ENCODE data around the gene MGAT4A. TPM values are rescaled to one million over a fixed set of nuclear protein-coding genes. Genes with fewer than 3 reads are reported as not detected.
A peak's percentile ranks its signal among the peaks of the same experiment; 100 is the strongest.

MGAT4A gene
- total and polyA plus RNA-seq, 2 of the 13 experiments (the other 11 are each of a cell fraction or from before 2014, with no cell fraction given): 47.2 to 90.9 TPM

DNA sequence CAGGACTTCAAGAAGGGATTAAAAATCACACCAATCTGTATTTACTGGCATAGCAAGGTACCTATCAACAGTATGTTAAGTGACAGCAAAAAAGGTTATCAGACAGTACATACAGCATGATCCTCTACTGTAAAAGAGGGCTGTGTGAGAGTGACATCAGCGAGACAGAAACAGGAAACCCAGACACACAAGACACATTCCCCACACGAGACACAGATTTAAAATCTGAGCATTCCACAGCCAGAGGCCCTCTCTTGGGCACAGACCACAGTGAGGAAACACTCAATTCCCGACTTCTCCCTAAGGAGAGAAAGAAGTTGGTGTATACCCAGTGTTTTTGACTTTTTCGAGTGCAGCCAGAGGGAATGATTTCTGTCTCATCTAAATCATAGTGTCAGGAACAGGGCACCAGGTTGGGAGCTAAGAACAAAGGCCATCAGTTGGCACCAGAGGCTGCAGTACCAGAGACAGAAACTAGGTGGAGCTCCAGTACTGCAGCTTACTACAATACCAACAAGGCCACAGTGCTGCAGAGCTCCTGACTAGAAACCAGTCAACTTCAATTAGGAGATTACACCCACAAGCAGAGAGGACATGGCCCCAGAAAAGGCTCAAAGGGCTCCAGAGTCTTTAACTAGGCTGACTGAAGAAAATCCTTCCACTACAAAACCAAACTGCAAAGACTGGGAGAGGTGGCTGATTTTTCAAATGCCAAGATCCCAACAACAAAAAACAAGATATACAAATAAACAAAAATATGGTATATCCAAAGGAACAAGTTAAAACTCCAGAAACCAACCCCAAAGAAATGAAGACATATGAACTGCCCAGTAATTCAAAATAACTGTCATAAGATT lies 81.6 kb downstream of the MGAT4A start (continued):
- TF ChIP-seq, protein P1, sequence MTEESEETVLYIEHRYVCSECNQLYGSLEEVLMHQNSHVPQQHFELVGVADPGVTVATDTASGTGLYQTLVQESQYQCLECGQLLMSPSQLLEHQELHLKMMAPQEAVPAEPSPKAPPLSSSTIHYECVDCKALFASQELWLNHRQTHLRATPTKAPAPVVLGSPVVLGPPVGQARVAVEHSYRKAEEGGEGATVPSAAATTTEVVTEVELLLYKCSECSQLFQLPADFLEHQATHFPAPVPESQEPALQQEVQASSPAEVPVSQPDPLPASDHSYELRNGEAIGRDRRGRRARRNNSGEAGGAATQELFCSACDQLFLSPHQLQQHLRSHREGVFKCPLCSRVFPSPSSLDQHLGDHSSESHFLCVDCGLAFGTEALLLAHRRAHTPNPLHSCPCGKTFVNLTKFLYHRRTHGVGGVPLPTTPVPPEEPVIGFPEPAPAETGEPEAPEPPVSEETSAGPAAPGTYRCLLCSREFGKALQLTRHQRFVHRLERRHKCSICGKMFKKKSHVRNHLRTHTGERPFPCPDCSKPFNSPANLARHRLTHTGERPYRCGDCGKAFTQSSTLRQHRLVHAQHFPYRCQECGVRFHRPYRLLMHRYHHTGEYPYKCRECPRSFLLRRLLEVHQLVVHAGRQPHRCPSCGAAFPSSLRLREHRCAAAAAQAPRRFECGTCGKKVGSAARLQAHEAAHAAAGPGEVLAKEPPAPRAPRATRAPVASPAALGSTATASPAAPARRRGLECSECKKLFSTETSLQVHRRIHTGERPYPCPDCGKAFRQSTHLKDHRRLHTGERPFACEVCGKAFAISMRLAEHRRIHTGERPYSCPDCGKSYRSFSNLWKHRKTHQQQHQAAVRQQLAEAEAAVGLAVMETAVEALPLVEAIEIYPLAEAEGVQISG (CRISPR knock-in tag; IDR thresholded peaks at IDR 0.05): no peak
- TF ChIP-seq MYNN (CRISPR knock-in tag; IDR thresholded peaks at IDR 0.05; ENCODE audit: low read depth) (peak; percentile 56; the same call in 1 of the 2 replicates), MIER2 (CRISPR knock-in tag; IDR thresholded peaks at IDR 0.05) (peak; percentile 42; the same call in 1 of the 2 replicates), ZNF180 (CRISPR knock-in tag; IDR thresholded peaks at IDR 0.05; ENCODE audit: borderline replicate concordance, low read depth) (no peak), U2AF1 (optimal IDR thresholded peaks at IDR 0.05; ENCODE audit: low read depth, low read length) (no peak), ZBTB20 (CRISPR knock-in tag; IDR thresholded peaks at IDR 0.05; ENCODE audit: borderline replicate concordance, low read depth) (no peak)
- TF ChIP-seq, protein P2, sequence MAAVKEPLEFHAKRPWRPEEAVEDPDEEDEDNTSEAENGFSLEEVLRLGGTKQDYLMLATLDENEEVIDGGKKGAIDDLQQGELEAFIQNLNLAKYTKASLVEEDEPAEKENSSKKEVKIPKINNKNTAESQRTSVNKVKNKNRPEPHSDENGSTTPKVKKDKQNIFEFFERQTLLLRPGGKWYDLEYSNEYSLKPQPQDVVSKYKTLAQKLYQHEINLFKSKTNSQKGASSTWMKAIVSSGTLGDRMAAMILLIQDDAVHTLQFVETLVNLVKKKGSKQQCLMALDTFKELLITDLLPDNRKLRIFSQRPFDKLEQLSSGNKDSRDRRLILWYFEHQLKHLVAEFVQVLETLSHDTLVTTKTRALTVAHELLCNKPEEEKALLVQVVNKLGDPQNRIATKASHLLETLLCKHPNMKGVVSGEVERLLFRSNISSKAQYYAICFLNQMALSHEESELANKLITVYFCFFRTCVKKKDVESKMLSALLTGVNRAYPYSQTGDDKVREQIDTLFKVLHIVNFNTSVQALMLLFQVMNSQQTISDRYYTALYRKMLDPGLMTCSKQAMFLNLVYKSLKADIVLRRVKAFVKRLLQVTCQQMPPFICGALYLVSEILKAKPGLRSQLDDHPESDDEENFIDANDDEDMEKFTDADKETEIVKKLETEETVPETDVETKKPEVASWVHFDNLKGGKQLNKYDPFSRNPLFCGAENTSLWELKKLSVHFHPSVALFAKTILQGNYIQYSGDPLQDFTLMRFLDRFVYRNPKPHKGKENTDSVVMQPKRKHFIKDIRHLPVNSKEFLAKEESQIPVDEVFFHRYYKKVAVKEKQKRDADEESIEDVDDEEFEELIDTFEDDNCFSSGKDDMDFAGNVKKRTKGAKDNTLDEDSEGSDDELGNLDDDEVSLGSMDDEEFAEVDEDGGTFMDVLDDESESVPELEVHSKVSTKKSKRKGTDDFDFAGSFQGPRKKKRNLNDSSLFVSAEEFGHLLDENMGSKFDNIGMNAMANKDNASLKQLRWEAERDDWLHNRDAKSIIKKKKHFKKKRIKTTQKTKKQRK (IDR thresholded peaks at IDR 0.05; ENCODE audit: low read length): no peak
- TF ChIP-seq, protein P3, sequence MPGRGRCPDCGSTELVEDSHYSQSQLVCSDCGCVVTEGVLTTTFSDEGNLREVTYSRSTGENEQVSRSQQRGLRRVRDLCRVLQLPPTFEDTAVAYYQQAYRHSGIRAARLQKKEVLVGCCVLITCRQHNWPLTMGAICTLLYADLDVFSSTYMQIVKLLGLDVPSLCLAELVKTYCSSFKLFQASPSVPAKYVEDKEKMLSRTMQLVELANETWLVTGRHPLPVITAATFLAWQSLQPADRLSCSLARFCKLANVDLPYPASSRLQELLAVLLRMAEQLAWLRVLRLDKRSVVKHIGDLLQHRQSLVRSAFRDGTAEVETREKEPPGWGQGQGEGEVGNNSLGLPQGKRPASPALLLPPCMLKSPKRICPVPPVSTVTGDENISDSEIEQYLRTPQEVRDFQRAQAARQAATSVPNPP (CRISPR knock-in tag; IDR thresholded peaks at IDR 0.05): no peak
- TF ChIP-seq, protein P4, sequence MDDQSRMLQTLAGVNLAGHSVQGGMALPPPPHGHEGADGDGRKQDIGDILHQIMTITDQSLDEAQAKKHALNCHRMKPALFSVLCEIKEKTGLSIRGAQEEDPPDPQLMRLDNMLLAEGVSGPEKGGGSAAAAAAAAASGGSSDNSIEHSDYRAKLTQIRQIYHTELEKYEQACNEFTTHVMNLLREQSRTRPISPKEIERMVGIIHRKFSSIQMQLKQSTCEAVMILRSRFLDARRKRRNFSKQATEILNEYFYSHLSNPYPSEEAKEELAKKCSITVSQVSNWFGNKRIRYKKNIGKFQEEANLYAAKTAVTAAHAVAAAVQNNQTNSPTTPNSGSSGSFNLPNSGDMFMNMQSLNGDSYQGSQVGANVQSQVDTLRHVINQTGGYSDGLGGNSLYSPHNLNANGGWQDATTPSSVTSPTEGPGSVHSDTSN (CRISPR knock-in tag; IDR thresholded peaks at IDR 0.05; ENCODE audit: borderline replicate concordance): no peak
- TF ChIP-seq, protein P5, sequence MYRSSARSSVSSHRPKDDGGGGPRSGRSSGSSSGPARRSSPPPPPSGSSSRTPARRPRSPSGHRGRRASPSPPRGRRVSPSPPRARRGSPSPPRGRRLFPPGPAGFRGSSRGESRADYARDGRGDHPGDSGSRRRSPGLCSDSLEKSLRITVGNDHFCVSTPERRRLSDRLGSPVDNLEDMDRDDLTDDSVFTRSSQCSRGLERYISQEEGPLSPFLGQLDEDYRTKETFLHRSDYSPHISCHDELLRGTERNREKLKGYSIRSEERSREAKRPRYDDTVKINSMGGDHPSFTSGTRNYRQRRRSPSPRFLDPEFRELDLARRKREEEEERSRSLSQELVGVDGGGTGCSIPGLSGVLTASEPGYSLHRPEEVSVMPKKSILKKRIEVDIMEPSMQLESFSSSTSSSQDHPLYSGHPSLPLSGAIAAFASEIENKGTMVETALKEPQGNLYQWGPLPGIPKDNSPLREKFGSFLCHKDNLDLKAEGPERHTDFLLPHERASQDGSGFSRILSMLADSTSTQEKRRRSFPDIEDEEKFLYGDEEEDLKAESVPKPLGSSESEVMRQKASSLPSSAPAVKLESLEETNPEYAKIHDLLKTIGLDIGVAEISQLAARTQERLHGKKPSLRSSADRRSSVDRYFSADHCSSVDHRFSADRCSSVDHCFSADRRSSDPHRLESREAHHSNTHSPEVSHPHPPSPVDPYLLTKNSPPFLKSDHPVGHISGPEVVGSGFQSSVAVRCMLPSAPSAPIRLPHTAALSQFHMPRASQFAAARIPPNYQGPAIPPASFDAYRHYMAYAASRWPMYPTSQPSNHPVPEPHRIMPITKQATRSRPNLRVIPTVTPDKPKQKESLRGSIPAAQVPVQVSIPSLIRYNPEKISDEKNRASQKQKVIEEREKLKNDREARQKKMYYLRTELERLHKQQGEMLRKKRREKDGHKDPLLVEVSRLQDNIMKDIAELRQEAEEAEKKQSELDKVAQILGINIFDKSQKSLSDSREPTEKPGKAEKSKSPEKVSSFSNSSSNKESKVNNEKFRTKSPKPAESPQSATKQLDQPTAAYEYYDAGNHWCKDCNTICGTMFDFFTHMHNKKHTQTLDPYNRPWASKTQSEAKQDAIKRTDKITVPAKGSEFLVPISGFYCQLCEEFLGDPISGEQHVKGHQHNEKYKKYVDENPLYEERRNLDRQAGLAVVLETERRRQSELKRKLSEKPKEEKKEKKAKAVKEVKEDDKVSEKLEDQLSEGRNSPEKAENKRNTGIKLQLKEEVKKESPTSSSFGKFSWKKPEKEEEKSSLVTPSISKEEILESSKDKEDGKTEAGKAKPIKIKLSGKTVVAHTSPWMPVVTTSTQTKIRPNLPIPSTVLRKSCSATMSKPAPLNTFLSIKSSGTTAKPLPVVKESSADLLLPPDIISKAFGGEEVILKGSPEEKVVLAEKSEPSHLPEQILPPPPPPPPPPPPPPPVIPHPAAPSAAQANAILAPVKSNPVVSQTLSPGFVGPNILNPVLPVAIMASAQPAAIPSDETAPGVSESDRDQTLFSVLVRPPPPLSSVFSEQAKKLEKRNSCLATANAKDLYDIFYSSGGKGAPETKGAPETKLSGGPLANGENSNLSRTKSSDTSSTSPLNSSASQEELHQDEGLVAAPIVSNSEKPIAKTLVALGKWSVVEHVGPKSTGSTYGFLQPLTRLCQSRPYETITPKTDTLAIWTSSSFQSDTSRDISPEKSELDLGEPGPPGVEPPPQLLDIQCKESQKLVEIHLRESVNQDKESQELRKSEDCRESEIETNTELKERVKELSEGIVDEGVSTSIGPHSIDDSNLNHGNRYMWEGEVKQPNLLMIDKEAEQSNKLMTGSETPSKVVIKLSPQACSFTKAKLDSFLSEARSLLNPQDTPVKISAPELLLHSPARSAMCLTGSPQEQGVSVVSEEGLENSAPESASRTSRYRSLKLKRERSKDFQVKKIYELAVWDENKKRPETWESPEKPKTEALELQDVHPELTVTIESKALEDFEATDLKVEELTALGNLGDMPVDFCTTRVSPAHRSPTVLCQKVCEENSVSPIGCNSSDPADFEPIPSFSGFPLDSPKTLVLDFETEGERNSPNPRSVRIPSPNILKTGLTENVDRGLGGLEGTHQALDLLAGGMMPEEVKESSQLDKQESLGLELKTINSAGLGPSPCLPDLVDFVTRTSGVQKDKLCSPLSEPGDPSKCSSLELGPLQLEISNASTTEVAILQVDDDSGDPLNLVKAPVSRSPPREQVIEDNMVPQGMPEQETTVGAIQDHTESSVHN (CRISPR knock-in tag; IDR thresholded peaks at IDR 0.05): no peak
